NT2/D1 (cell line): ENCODE data around the gene LIMA1.

Experiments
- YY1 ChIP-seq: IDR thresholded peaks from 2 replicates; pipeline ENCODE4 v1.6.1; 2011; ENCODE audit not compliant: insufficient read length, insufficient read depth
- ZNF274 ChIP-seq: IDR thresholded peaks from 2 replicates; pipeline ENCODE4 v1.6.1; 2011; ENCODE audit warnings: mild to moderate bottlenecking, low read depth, low read length

GRCh38 chr12:50276068-50276467 lies 7.3 kb downstream of the LIMA1 start:
- no peak for TF ChIP-seq YY1
- TF ChIP-seq ZNF274: no peak
